ENCODE measurements around the gene PBX3. TPM values are rescaled to one million over a fixed set of nuclear protein-coding genes. Genes with fewer than 3 reads are reported as not detected.

Gene PBX3
- total and polyA plus RNA-seq, 10 of the 15 experiments (the other 5 are each of a cell fraction or from before 2014, with no cell fraction given) = 6.7 to 146 (median 22.2) TPM

GRCh38 chr9:125994066-125994943 is 247.1 kb downstream of the PBX3 start:
- in situ Hi-C loops (cut with MboI) = no loop called here
- Histone ChIP-seq H3K4me2 (ENCODE audit: control insufficient read depth, insufficient read depth) (no peak overlapping the region), H3K9ac (ENCODE audit: control insufficient read depth, insufficient read depth, low read length) (no peak overlapping the region), H4K20me1 (ENCODE audit: control insufficient read depth, insufficient read depth) (no peaks in the 10 kb centered on the region), H3K4me3 (no peak overlapping the region), H3K27me3 (replicated peaks in 1 of 2; ENCODE audit: control insufficient read depth in 2 of 2, insufficient read depth in 2 of 2, low read length in 1 of 2) (no peaks in the 10 kb centered on the region; a peak in 1 of 4 replicates), H3K36me3 (ENCODE audit: control insufficient read depth in 2 of 2, insufficient read depth in 2 of 2, low read length in 1 of 2) (no peaks in the 10 kb centered on the region), H3K79me2 (ENCODE audit: control insufficient read depth, insufficient read depth, low read length) (no peaks in the 10 kb centered on the region), H3K27ac (ENCODE audit: control insufficient read depth, insufficient read depth) (no peak overlapping the region), H3K9me3 (replicated peaks; ENCODE audit: control insufficient read depth, insufficient read depth, low read length) (no peaks in the 10 kb centered on the region), H3K4me1 (ENCODE audit: control insufficient read depth, insufficient read depth, low read length) (no peaks in the 10 kb centered on the region), H2AFZ (ENCODE audit: control insufficient read depth, low read depth, low read length) (no peak overlapping the region)
- ChIA-PET SMC1A (ENCODE audit: uncharacterized antibody, unreplicated experiment) (no interaction called here), RAD21 (ENCODE audit: unreplicated experiment) (no interaction called here), POLR2A (interaction anchor here (0.5 to 0.6 kb wide), 3 partner anchors 13 to 1248 kb away, joined by 3 to 4 read pairs (median 4); no protein-coding TSS in a partner anchor), CTCF (no interaction called here)
- FAIRE-seq = no peak
- no peak for DNase-seq (ENCODE audit: low read depth, low spot score)
- intact Hi-C loops (cut with micrococcal nuclease; ENCODE audit: unreplicated experiment) = no loop called here
- no TSS peak for BruUV-seq (replicated peaks)
- 54% methylated on average over 19 of the region's 19 CpGs for WGBS (ENCODE audit: insufficient coverage, insufficient replicate concordance, low lambda C conversion rate, missing lambda C conversion rate)
- no peak for ATAC-seq
- TF ChIP-seq SP1 (IDR thresholded peaks at IDR 0.05; ENCODE audit: low read depth, low read length) (no peak), PAX8 (IDR thresholded peaks at IDR 0.05) (no peak), ATF2 (IDR thresholded peaks at IDR 0.05; ENCODE audit: low read length) (no peak), EZH2 (IDR thresholded peaks at IDR 0.05; ENCODE audit: borderline replicate concordance, control insufficient read depth, low read depth, low read length) (no peak), CREM (IDR thresholded peaks at IDR 0.05; ENCODE audit: low read depth) (no peak), EP300 (IDR thresholded peaks at IDR 0.05; ENCODE audit: borderline replicate concordance in 1 of 2, control insufficient read depth in 1 of 2, low read depth in 2 of 2, low read length in 2 of 2) (no peak), CUX1 (IDR thresholded peaks at IDR 0.05; ENCODE audit: insufficient replicate concordance, low read depth, low read length) (no peak), PBX3 (IDR thresholded peaks at IDR 0.05; ENCODE audit: insufficient replicate concordance, low read depth, low read length) (no peak), KLF5 (IDR thresholded peaks at IDR 0.05; ENCODE audit: partially characterized antibody) (no peak), NR2C2 (IDR thresholded peaks at IDR 0.05; ENCODE audit: borderline replicate concordance, control insufficient read depth, insufficient read length, low read depth) (no peak), HDGF (IDR thresholded peaks at IDR 0.05) (no peak), CHD4 (IDR thresholded peaks at IDR 0.05) (no peak), YBX1 (IDR thresholded peaks at IDR 0.05) (no peak), PKNOX1 (IDR thresholded peaks at IDR 0.05) (no peak), ZBED1 (IDR thresholded peaks at IDR 0.05; ENCODE audit: borderline replicate concordance) (no peak)
